ENCODE results near the gene TMEM242.

GRCh38 chr6:157333956-157334355 is 10.6 kb upstream of the TMEM242 start:
- no peak for TF ChIP-seq CTCF (IDR thresholded peaks at IDR 0.05)
- no peak for TF ChIP-seq POLR2A (IDR thresholded peaks at IDR 0.05)

All from right lobe of liver (tissue), 4 donors.